NOMO-1 treated with dmso at 0.1 percent for 144 hours (cell line): ENCODE results near the gene PRKCB.

ENCODE experiments used
- DNase-seq: peaks from one replicate; lab custom pipeline; 2025; ENCODE audit not compliant: unreplicated experiment; lab: John Stamatoyannopoulos, UW

The PRKCB gene

DNA sequence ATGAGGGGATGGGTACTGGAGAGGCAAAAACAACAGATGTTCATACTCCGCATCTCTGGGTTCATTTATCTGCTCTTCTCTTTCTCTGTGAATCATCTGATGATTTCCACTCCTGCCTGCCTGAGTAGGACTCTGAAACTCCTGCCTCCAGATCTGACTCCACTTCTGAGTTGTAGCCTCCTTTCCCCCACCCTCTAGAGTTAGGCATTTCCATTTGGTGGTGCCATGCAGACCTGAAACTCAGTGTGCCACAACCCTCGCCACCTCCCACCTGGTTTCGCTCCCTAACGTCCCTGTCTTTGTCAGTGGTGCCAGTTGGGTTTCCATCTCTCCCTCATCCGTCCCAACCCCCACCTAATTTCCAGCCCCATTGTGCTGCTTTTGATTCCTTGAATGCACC is 126.2 kb downstream of the PRKCB start:
- no peak for DNase-seq

DNA sequence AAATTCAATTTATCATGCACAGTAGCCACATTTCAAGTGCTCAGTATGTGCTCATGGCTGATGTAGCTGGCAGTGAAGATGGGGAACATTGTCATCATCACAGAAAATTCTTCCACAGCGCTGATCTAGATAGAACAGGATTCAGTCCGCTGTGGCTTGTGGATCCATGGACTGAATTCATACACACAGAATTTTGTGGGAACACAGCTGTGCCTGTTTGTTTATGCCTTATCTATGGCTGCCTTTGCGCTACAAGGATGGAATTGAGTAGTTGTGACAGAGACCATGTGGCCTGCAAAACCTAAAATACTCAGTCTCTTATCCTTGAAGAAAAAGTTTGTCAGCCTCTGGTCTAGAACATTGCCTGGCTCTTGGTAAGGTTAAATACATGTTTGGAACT is 128.4 kb downstream of the PRKCB start:
- DNase-seq, result no peak

DNA sequence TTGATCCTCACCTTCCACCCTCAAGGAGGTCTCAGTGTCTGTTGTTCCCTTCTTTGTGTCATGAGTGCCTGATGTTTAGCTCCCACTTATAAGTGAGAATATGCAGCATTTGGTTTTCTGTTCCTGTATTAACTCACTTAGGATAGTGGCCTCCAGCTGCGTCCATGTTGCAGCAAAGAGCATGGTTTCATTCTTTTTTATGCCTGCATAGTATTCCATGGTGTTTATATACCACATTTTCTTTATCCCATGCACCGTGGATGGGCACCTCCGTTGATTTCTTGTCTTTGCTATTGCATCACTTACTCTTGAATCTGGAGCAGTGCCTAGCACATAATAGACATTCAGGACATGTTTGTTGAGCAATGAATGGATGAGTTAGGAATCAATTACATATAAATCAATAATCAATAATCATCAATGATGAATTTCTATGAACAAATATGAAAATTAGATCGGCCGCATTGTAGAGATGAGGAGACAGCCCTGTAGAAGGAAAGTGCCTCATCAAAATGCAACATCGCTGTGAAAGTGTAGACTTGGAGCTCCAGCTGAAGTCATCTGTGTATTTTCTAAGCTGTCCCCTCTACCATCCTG is 129.5 kb downstream of the PRKCB start:
- DNase-seq, result no peak

DNA sequence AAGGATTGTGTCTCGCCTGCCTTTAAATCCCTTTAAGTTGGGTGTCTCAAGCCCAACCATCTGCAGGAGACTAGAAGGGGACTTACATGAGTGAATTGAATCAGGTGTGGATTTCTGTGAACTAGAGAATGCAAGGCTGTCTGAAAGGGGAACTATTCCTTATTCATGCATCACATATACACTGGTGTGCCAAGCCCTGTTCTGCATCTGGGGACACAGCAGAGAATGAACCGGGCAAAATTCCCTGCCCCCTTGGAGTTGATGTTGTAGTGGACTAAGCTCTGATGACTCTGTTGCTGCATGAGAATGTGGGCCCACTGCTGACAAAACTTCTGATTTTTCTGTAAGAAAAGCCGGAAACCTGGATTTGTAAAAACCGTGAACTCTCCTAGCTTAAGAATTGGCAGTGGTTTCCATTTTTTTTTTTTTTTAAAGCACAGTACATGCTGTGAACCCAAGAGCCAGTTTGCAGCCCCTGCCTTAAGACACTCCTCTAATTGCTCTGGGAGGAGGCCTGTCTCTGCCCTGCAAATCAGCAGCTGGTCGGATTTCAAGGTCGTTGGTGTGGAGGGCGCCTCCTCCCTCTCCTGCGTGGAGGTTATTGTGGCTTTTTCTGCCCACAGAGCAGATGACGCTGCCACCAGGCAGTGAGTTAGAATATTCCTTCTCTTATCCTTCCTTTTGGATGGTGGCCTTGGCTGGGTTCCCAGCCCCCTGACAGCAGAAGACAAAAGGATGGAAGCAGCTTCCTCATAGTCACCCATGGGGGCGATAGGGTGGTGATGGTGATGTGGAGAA is 131.0 kb downstream of the PRKCB start:
- DNase-seq, result no peak

DNA sequence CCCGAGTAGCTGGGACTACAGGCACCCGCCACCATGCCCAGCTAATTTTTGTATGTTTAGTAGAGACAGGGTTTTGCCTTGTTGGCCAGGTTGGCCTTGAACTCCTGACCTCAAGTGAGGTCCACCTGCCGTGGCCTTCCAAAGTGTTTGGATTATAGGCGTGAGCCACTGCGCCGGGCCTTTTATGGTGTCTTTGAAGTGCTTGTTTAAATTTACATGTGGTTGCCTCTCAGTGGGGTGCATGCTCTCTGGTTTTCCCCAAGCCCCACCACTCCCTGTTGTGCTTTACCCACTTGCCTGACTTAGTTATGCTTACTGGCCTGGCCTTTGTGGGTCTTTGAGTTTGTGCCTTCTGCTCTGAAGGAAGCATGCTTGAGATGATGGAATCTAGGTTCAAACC is 132.0 kb downstream of the PRKCB start:
- no peak for DNase-seq

DNA sequence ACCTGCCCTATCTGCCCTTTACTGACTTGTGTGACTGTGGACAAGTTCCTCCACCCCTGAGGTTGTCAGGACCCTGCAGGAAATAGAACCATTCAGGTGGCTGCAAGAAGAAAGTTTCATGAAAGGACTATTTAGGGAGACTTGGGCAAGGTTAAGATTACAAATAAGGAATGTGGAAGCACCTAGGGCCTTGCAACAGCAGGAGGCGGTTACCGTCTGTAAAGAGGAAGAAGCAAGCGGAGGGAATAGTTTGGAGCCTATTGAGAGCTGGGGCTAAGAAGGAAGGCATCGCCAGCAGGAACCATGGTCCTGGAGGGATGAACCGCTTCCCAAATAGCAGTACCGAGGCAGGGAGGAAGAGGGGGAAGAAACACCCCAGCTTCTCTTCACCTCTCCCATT is 132.4 kb downstream of the PRKCB start:
- DNase-seq, result no peak

DNA sequence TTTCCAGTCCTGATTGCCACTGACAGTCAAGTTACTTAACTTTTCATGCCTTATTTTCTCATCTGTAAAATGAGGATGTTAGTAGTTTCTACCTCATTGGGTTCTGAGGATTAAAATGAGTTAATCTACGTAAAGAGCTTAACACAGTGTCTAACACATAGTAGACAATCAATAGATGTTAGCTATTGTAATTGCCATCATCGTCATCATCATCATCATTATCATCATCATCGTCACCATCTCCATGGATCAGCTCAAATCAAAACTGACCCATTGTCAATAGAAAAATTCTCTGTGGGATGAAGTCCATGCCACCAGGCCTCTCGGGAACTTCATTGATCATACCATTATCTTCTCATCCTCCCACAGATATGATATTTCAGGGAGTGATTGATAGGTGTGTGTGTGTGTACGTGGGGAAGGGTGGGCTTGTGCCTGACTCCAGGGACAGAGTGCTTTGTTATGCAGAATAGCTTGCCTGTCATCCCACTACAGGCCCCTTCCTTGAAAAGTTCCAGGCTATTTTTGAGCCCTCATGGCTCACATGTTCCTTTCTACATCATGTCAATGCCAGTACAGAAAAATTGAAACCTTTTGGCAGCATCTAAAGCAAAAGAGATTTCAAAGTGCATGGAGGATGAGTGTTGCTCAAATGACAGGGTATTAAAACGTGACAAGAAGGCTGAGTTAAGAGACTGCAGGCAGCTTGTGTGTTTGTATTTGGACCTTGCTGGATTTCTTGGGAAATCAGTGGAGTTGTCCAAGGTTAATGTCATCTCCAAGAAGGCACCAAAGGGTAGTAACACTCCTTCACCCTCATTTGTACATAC is 133.9 kb downstream of the PRKCB start:
- no peak for DNase-seq

DNA sequence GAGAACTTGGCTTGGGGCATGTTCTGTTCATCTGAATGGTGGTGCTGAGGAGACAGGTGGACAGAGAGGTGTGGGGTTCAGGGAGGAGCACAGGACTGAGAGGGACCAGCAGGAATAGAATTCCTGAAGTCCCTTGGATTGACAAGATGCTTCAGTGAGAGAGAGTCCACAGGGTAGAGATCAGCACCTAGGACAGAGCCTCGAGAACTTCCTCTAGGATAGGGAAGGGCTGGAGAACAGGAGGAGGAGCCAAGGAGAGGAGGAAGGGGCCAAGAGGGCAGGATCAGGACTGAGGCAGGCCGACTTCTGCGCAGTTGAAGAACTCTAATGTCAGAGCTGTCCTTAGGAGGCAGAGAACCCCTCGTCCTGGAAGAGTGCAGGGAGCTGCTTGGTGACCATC is 138.4 kb downstream of the PRKCB start:
- DNase-seq, result no peak

DNA sequence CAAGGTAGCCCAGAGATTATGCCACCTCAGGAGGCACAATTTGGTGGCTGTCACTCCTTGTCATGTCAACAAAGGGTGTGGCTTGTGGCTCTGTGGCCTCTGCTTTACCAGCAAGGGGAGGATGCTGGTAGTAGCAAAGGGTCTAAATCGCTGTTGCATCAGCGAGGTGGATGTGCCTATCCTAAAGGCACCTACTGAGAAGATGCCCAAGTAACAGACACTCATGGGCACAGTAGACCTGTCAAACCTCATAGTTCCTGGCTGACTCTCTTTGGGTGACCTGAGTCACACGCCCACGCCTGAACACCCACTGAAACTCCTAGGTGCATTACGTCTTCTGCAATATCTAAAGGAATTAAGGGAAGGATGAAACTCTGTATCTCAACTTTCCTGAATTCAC is 139.5 kb downstream of the PRKCB start:
- no peak for DNase-seq

DNA sequence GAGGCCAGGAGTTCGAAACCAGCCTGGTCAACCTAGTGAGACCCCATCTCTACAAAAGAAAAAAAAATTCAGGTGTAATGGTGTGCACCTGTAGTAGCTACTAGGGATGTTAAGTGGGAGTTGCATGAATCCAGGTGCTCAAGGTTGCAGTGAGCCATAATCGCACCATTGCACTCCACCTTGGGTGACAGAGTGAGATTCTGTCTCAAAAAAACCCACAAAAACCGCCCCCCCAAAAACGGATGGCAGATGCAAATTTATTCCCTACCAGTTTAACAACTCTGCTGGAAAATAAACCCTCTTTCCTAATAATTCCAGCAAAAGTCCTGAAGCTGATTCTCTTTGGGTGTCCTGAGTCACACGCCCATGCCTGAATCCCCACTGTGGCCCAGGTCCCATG is 140.3 kb downstream of the PRKCB start:
- DNase-seq, result no peak

DNA sequence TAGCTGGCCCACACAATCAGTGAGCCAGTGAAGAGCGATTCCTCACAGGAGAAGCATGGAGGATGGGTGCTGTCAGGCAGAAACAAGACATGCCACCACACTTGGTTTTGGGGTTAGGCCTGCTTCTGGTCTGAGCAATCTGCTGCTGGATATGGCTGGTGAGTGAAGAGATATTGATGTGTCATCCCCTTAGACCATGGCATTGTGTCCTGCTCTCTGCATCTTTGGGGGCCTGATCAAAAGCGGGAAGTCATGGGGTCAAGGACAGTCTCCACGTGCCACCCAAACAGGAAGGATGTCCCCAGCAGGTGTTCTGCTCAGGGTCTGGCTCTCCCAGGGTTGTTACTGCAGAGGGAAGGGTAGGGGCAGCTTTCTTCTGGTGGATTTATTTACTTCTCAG is 140.7 kb downstream of the PRKCB start:
- DNase-seq, result no peak

DNA sequence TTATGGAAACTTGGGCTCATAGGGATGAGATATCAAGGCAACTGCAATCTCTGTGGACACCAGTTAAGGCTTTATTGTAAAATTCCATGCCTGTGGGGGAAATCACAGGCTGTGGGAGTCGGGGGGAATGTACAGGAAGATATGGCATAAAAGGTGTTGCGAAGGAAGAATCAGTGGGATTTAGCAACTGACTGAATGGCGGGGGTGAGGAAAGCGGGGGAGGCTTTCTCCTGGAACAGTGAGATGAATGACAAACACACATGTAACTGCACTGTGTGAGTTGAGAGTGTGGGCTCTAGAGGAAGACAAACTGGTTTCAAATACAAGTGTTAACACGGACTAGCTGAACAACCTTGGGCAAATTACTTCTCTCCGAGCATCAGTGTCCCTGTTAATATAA is 143.7 kb downstream of the PRKCB start:
- no peak for DNase-seq

DNA sequence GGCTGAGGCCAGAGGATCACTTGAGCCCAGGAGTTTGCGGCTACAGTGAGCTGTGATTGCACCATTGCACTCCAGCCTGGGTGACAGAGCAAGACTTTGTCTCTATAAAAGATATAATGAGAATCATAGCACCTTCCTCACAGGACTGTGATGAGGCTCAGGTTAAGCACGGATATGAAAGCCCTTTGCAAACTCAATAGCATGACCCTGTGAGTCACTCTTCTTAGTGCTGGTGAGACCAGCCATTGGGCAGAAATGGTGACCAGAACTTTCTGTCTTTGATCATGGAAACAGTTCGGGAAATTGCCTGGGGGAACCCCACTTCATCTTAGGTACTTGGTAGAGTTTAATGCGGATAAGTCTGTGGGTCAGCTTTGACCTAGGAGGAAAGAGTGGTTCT is 144.2 kb downstream of the PRKCB start:
- no peak for DNase-seq

DNA sequence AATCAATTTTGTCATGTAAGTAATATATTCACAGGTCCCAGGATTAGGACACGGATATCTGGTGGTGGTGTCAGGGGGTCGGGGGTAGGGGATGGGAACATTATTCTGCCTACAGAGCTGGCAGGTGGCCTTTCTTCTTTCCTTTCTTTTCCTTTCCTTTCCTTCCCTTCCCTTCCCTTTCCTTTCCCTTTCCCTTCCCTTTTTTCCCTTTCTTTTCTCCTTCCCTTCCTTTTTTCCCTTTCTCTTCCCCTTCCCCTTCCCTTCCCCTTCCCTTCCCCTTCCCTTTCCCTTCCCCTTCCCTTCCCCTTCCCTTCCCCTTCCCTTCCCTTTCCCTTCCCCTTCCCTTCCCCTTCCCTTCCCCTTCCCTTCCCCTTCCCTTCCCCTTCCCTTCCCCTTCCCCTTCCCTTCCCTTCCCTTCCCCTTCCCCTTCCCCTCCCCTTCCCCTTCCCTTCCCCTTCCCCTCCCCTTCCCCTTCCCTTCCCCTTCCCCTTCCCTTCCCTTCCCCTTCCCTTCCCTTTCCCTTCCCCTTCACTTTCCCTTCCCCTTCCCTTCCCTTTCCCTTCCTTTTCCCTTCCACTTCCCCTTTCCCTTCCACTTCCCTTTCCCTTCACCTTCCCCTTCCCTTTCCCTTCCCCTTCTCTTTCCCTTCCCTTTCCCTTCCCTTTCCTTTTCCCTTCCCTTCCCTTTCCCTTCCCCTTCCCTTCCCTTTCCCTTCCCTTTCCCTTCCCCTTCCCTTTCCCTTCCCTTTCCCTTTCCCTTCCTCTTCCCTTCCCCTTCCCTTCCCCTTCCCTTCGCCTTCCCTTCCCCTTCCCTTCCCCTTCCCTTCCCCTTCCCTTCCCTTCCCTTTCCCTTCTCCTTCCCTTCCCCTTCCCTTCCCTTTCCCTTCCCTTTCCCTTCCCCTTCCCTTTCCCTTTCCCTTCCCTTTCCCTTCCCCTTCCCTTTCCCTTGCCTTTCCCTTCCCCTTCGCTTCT is 145.9 kb downstream of the PRKCB start:
- no peak for DNase-seq

DNA sequence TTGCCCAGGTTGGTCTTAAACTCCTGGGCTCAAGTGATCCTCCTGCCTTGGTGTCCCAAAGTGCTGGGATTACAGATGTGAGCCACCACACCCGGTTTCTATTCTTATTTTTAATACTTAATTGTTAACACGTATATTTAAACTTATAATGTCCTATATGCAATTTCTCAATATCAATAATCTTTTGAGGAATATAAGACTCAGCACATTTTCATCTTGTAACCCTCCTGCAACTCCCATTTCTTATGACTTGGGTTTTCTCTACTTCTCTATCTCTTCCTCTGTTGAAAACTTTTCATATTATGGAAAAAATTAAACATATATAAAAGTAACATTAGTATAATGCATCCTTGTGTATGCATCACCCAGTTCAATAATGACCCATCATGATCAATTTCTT is 150.7 kb downstream of the PRKCB start:
- no peak for DNase-seq

DNA sequence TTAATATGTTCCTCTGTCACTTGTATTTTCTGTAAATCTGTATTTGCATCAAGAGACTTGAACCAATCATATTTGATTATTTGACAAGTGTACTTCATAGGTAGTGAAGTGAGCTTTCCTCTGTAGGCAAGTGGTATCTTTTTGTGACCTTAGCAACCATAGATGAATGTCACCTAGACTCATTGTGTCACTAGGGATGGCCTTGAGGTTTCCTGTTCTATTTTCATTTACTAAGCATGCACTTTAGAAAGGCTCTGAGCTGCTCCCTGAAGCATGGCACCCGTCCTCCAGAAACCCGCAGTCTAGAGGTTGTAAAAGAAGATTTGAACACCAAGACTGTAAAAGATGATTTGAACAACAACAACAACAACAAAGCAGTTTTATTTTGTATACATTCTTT is 151.7 kb downstream of the PRKCB start:
- DNase-seq, result no peak

DNA sequence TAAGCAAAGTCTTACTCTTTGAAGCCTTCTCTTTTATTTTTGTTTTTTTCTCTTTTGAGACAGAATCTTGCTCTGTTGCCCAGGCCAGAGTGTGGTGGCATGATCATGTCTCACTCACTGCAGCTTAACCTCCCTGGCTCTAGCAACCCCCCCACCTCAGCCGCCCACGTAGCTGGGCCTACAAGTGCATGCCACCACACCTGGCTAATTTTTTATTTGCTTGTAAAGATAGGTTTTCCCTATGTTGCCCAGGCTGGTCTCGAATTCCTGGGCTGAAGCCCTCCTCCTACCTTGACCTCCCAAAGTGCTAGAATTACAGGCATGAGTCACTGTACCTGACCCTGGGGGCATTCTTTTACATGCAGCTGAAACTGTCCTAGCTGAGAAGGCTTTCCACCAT is 154.7 kb downstream of the PRKCB start:
- no peak for DNase-seq

DNA sequence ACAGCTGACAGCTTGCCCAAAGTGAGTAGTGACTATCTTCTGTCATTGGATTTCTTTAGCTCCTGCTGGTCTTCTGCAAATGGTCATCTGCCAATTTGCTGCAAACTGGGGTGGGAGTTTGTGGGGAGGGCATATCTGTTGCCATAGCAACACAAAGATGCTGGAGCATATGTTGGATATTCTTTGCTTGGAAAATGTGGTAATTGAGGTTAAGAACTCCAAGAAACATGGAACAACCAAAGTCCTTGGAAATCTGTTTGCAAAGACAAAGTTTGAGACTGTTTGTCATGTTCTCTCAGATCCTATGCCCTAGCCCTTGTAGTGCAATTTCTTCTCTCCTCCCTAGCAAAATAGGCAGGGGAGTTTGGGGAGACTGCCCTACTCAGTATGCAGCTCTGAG is 155.3 kb downstream of the PRKCB start:
- no peak for DNase-seq

DNA sequence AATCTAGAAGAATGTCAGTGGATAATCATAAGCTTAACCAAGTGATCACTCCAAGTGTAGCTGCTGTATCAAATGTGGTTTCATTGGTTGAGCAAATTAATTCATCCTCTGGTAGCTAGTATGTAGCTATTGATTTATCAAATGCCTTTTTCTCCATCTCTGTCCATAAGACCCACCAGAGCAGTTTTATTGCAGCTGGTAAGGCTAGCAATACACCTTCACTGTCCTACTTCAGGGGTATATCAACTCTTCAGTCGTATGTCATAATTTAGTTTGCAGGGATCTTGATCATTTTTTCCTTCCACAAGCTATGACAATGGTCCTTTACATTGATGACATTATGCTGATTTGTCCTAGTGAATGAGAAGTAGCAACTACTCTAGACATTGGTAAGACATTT is 158.8 kb downstream of the PRKCB start:
- DNase-seq, result no peak

DNA sequence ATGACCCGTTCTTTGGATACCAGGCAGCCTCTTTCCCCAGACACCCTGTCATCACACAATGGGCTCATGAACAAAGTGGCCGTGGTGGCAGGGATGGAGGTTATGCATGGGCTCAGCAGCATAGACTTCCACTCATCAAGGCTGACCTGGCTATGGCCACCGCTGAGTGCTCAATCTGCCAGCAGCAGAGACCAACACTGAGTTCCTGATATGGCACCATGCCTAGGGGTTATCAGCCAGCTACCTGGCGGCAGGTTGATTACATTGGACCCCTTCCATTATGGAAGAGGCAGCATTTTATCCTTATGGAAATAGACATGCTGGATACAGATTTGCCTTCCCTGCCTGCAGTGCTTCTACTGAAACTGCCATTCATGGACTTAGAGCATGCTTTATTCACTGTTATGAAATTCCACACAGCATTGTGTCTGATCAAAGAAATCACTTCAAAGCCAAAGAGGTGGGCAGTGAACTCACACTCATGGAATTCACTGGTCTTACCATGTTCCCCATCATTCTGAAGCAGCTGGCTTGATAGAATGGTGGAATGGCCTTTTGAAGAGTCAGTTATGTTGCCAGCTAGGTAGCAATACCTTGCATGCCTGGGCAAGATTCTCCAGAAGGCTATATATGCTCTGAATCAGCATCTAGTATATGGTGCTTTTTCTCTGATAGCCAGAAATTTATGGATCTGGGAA is 160.6 kb downstream of the PRKCB start:
- DNase-seq, result no peak
